C4-2B (cell line): Measurements from ENCODE around the gene BLCAP.
A peak's percentile ranks its signal among the peaks of the same experiment; 100 is the strongest.

ENCODE experiments used
- H3K27ac ChIP-seq: fragments of 450-650 bp; 2 replicates; pipeline ENCODE4 v1.5.1; 2017
- ZFX ChIP-seq: fragments of 450-650 bp; IDR thresholded peaks from 2 replicates; pipeline ENCODE4 v1.6.1; 2017
- TF ChIP-seq, protein P1 (sequence below): fragments of 450-650 bp; conservative IDR thresholded peaks from 2 replicates; pipeline ENCODE4 v1.5.1; 2017; ENCODE audit warnings: mild to moderate bottlenecking

Gene BLCAP

DNA sequence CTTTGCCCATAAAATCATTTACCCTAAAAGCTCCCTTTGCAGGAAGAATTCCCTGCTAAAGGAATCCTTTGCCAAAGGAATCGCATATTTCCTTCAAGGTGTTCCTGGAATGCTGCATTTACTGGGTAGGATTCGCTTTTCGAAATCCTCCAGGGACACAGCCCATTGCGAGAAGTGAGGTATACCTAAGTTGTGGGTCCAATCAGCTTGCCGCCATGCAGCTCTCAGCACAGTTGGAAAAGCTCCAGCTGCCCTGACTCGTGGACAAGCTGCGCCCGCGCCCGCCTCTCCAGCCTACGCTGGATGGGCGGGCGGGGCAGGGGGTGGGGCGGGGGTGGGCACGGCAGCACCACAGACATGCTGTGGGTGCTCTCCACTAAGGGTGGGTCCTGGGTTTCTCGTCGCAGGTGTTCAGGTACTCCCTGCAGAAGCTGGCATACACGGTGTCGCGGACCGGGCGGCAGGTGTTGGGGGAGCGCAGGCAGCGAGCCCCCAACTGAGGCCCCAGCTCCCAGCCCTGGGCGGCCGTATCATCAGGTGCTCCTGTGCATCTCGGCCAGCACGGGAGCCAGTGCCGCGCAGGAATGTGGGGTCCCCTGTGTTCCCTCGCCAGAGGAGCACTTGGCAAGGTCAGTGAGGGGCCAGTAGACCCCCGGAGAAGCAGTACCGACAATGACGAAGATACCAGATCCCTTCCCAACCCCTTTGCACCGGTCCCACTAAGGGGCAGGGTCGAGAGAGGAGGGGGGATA lies 5.2 kb downstream of the BLCAP start:
- no peak for TF ChIP-seq ZFX
- TF ChIP-seq, protein P1, sequence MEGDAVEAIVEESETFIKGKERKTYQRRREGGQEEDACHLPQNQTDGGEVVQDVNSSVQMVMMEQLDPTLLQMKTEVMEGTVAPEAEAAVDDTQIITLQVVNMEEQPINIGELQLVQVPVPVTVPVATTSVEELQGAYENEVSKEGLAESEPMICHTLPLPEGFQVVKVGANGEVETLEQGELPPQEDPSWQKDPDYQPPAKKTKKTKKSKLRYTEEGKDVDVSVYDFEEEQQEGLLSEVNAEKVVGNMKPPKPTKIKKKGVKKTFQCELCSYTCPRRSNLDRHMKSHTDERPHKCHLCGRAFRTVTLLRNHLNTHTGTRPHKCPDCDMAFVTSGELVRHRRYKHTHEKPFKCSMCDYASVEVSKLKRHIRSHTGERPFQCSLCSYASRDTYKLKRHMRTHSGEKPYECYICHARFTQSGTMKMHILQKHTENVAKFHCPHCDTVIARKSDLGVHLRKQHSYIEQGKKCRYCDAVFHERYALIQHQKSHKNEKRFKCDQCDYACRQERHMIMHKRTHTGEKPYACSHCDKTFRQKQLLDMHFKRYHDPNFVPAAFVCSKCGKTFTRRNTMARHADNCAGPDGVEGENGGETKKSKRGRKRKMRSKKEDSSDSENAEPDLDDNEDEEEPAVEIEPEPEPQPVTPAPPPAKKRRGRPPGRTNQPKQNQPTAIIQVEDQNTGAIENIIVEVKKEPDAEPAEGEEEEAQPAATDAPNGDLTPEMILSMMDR: no peak
- H3K27ac ChIP-seq: no peak overlapping the region

DNA sequence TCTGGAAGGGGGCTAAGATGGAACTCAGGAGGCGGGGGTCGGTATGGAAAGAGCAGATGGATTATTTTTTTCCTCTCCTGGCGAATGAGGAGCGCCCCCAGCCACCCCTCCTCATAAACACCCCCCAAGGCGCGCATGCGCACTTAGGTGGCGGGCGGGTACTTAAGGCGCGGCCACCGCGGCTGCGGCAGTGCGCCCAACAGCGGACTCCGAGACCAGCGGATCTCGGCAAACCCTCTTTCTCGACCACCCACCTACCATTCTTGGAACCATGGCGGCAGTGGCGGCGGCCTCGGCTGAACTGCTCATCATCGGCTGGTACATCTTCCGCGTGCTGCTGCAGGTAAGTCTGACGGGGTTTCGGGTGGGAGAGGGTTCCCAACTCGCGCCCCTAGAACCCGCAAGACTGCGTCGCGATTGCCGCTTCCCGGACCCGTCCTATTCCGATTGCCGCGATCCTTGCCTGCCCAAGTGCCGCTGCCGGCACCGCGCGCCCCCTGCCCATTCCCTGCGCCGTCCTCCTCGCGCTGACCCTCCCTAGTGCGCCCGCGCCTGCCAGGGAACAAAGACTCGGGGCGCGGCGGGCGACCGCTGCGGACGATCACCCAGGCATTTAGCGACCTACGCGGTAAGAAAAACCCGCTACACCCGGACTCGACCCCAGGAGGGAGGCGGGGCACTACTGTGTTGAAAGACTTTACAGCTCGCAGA lies 6.5 kb downstream of the BLCAP start, which contains the start of gene NNAT:
TSS of gene NNAT (plus strand) at position 190 of the 711 bp plus-strand sequence. CDS start at position 272, 82 bp downstream.
- peak within 1 kb of the TSS; percentile 90 for H3K27ac ChIP-seq
- TF ChIP-seq, protein P1: no peak
- TF ChIP-seq ZFX: no peak

DNA sequence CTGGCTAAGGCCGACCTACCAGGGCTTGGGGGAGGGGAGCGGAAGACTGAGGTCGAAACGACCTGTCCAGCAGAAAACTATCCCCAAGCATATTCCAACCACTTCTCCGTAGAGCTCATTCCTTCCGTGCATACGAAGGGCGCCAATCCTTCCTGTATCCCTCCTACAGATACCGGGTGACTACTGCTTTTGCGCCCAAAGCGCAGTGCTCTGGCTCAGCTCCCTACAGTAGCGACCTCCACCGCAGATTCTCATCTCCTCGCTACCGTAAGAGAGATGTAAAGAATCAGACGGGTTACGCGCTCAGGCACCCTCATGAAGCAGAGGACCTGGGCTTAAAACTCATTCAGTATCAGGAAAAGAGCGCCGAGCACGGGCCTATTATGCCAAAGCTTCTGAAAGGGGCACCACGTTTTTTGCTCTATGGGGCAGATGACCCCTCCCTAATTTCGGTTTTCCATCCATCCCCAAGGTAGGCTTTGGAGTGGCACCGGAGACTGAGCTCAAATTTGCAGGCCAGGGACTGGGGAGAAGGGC lies 7.2 kb downstream of the BLCAP start:
- H3K27ac ChIP-seq: peak overlapping the region; percentile 90
- TF ChIP-seq, protein P1: no peak
- TF ChIP-seq ZFX: no peak

DNA sequence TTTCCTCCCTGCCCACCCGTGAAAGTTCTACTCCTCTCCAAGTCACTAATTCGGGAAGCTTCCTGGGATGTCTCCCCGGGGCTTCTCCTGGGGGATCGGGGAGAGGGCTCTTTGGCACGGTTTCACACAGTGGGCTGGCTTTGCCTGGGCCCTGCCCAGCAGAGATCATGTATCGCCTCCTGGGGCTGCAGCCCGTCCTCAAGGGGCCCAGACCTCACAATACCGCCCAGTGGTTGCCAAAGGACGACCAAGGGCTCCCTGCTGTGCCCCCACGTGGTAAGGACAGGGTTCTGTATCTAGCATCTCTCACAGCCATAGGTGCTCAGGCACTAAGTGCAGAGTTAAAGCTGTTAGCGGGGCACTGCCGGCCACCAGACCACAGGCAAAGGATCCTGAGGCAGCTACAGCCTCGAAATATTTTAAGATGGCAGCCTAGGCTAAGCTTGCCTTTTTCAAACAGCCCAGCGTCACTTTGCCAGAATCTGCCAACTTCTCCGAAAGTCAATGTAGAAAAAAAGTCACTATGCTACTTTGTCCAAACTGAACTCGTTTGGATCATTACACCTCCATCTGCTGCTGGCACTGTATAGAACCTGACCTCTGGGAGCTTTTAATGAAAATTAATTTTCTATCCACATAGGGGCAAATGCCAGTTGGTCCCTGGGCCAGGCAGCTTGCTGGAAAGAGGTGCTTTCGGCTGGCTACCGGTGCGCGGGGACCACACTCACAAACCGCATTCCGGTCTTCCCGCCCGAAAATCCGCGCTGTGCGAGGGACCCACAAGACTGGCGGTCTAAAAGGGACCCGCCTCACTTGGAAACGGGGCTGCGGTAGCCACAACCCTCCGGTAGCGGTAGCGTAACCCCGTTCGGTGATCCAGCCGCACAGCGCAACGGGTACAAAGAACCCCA lies 7.9 kb downstream of the BLCAP start:
- H3K27ac ChIP-seq: peak overlapping the region; percentile 90
- TF ChIP-seq, protein P1: no peak; the same call in 1 of the 2 replicates
- TF ChIP-seq ZFX: no peak

DNA sequence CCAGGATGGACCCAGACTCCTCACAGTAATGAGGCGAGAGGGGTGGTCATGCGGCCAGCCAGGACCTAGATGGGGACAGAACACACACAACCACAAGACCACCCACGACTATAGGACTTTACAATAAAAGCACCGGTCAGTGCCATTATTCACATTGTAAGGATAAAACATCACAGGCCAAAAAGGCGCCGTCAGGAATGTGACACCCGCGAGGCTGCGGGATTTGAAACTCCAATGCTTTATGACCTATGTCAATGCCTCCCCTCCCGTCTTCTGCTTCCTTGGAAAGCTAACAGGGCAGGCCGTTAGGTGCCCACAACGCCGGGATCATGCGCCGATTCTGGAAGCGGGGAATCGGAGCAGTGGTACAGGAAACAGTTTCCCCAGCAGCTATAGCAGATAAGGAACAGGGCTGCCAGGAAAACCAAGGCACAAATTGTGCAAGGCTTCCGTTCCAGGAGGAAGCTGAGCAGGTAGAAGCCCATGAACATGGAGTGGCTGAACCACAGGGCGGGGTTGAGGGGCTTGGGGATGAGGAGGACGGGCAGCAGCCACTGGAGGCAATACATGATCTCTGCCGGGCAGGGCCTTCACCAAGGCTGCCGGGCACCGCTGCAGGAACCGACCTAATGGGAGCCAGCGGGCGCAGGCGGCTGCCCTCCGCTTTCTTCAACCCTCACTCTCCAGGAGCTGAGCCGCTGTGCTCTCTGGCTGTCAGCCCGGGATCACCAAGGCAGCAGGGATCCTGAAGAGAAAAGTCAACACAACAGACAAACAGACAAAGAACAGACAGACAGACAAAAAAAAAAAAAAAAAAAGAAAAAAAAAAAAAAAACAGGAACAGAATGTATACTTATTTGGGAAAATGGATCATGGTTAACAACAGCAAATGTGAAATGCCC lies 8.8 kb downstream of the BLCAP start:
- TF ChIP-seq ZFX: no peak
- TF ChIP-seq, protein P1: no peak
- peak overlapping the region; percentile 90 for H3K27ac ChIP-seq

DNA sequence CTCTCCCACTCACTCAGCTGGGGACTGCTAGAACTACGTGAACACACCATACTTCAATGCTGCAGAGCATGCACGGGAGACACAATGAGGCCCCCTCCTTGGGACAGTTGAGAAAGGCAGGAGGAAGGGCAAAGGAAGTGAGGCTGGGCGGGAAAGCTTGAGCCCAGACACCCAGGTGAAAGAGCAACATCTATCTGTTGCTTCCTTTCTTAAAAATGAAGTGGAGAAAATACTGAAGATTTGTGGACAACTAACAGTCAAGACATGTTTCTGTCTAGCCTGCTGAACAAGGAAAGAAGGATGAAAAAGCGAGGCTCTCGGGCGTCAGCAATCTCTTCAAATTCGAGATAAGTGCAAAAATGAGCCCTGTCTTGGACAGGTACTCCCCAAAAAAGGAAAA lies 9.6 kb downstream of the BLCAP start:
- TF ChIP-seq ZFX: no peak
- peak overlapping the region; percentile 90 for H3K27ac ChIP-seq
